Omental fat pad (tissue), 4 donors: Measurements from ENCODE around the gene TRPT1. TPM values are rescaled to one million over a fixed set of nuclear protein-coding genes. Genes with fewer than 3 reads are reported as not detected.

Source experiments
- ATAC-seq: fragments of 150-250 bp; one replicate; pipeline ENCODE4 v1.9.1; 2016; ENCODE audit warnings: mild to moderate bottlenecking, moderate library complexity; ENCODE audit not compliant: low FRiP score
- DNase-seq: peaks from one replicate; pipeline ENCODE4 v3.0.0-alpha.2; 2019; ENCODE audit warnings: low spot score
- total RNA-seq, 4 donors: library from RNA; depleted of rRNA; stranded (reverse); fragments of >200 nt; gene quantifications; one replicate each; pipeline ENCODE4 v1.1.0, GENCODE V29; 2016
- TF ChIP-seq, protein P1 (sequence below), 3 donors: fragments of 450-650 bp; IDR thresholded peaks; one replicate each; pipeline ENCODE4 v1.5.1; 2016 to 2017; ENCODE audit warnings: antibody characterized with exemption in 3 of 3, mild to moderate bottlenecking in 3 of 3, moderate library complexity in 2 of 3

Gene TRPT1
- total RNA-seq, 4 donors from 2014 or later, result 26.3 to 56.6 (median 37.3) TPM

DNA sequence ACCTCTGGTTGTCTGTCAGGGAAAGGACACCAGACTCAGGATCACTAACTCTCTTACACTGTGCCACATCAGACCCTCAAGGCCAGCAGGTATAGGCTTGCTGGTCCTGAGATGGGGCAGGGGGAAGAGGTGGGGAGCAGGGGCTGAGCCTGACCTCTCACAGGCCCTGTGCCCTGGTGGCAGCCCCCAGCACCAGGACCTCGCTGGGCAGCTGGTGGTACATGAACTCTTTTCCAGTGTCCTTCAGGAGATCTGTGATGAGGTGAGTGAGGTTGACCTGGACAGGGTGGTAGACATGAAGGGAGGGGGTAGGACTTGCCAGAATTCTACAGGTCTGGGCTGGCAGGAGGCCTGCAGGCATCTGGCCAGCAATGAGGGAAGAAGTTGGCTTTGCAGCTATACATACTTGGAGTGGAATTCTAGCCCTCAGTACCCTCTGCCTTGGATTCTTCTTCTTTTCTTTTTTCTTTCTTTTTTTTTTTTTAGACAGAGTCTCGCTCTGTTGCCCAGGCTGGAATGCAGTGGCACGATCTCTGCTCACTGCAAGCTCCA lies 1.5 kb upstream of the TRPT1 start:
- ATAC-seq (no peak), DNase-seq (no peak)
- TF ChIP-seq, protein P1, sequence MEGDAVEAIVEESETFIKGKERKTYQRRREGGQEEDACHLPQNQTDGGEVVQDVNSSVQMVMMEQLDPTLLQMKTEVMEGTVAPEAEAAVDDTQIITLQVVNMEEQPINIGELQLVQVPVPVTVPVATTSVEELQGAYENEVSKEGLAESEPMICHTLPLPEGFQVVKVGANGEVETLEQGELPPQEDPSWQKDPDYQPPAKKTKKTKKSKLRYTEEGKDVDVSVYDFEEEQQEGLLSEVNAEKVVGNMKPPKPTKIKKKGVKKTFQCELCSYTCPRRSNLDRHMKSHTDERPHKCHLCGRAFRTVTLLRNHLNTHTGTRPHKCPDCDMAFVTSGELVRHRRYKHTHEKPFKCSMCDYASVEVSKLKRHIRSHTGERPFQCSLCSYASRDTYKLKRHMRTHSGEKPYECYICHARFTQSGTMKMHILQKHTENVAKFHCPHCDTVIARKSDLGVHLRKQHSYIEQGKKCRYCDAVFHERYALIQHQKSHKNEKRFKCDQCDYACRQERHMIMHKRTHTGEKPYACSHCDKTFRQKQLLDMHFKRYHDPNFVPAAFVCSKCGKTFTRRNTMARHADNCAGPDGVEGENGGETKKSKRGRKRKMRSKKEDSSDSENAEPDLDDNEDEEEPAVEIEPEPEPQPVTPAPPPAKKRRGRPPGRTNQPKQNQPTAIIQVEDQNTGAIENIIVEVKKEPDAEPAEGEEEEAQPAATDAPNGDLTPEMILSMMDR (IDR thresholded peaks at IDR 0.05), result no peak

DNA sequence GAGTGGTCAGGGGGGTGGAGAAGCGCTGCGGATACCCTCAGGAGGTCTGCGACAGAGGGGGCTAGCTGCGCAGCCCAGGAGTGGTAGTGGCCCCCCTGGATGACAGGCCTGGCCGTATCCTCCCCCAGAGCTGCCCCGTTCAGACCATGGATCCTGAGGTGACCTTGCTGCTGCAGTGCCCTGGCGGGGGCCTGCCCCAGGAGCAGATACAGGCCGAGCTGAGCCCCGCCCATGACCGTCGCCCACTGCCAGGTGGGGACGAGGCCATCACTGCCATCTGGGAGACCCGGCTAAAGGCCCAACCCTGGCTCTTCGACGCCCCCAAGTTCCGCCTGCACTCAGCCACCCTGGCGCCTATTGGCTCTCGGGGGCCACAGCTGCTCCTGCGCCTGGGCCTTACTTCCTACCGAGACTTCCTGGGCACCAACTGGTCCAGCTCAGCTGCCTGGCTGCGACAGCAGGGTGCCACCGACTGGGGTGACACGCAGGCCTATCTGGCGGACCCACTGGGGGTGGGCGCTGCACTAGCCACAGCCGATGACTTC lies 593 bp upstream of the TRPT1 start:
- TF ChIP-seq, protein P1 (IDR thresholded peaks at IDR 0.05), result no peak
- peak; percentile 24 for ATAC-seq
- no peak for DNase-seq

DNA sequence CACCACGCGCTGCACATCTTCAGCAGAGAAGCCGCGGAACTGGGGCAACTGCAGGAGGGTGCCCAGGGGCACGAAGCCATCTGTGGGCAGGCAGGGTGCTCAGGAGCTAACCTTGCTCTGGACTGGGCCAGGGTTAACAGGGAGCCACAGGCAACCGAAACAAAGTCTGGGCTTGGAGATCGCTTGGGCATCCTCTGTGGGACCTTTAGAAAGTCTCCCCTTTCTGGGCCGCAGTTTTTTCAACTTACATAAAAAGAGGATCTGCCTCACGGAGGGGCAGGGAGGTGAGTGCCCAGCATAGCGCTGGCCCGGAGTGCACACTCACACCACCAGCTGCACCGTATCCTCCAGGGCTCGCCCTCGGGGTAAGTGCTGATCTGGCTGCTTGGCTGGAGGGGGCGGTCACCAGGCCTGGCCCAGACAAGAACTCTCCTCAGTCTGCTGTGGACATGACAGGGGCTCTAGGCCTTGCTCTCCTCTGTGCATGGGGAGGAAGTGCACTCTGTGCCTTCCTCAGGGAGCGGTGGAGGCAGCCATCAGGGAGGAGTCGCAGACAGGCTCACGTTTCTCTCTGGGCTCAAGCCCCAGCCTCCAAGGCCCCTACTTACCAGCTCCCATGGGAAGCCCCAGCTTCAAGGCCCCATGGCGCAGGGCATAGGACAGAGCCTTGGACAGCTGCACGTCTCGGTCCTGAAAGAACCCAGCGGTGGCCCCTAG lies 937 bp downstream of the TRPT1 start:
- TF ChIP-seq, protein P1 (IDR thresholded peaks at IDR 0.05), result no peak
- ATAC-seq (no peak), DNase-seq (no peak)

GRCh38 chr11:64224151-64224890 lies 1.7 kb downstream of the TRPT1 start:
- TF ChIP-seq, protein P1 (IDR thresholded peaks at IDR 0.05), result no peak
- DNase-seq, result no peak
- ATAC-seq, result no peak

DNA sequence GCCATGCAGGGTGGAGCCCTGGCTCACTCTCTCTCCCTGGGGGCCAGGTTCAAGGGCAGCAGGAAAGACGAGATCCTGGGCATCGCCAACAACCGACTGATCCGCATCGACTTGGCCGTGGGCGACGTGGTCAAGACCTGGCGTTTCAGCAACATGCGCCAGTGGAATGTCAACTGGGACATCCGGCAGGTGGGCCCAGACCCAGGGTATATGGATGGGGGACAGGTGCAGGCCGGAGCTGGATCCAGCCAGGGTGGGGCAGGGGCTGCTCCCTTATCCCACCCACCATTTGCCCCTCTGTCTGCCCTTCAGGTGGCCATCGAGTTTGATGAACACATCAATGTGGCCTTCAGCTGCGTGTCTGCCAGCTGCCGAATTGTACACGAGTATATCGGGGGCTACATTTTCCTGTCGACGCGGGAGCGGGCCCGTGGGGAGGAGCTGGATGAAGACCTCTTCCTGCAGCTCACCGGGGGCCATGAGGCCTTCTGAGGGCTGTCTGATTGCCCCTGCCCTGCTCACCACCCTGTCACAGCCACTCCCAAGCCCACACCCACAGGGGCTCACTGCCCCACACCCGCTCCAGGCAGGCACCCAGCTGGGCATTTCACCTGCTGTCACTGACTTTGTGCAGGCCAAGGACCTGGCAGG lies 2.9 kb downstream of the TRPT1 start:
- DNase-seq, result no peak
- no peak for ATAC-seq
- TF ChIP-seq, protein P1 (IDR thresholded peaks at IDR 0.05), result no peak

- DNase-seq (no peak), ATAC-seq (no peak)
- TF ChIP-seq, protein P1 (IDR thresholded peaks at IDR 0.05), result no peak
Measured at GRCh38 chr11:64222651-64223000, 3.4 kb downstream of the TRPT1 start.
